Measurements from ENCODE around the gene SLC9B1. TPM values are rescaled to one million over a fixed set of nuclear protein-coding genes. Genes with fewer than 3 reads are reported as not detected.

The SLC9B1 gene
- 0.07 to 0.15 TPM in 2 of 5 replicates, not detected in the others for total RNA-seq (2022; extraction: Qiagen RNA extraction; ENCODE audit: low read depth)

GRCh38 chr4:103019308-103020124 is at the start of gene SLC9B1:
Gene SLC9B1 (minus strand): TSS chr4:103019705. CDS start chr4:102991711, 27,994 bp downstream.

GRCh38 chr4:102868781-102869568 is 150.5 kb downstream of the SLC9B1 start, which contains the start of gene CISD2:
Gene CISD2 (plus strand): TSS chr4:102868992. CDS start chr4:102869085, 93 bp downstream.

Other genes starting within 250 kb of the SLC9B1 start
- gene UBE2D3, start 192.2 kb downstream of the SLC9B1 start, total RNA-seq (2022; extraction: Qiagen RNA extraction; ENCODE audit: low read depth): 214 to 230 TPM (median 228 TPM) in 5 replicates
- 35.9 to 48.3 TPM (median 41.2 TPM) in 5 replicates for gene CISD2, start 150.7 kb downstream of the SLC9B1 start, total RNA-seq (2022; extraction: Qiagen RNA extraction; ENCODE audit: low read depth)
- gene SLC9B2, start 57.1 kb upstream of the SLC9B1 start, total RNA-seq (2022; extraction: Qiagen RNA extraction; ENCODE audit: low read depth): 6.7 to 9.9 TPM (median 7.9 TPM) in 5 replicates
- 7.7 to 10.4 TPM (median 8.2 TPM) in 5 replicates for gene BDH2, start 80.1 kb upstream of the SLC9B1 start, total RNA-seq (2022; extraction: Qiagen RNA extraction; ENCODE audit: low read depth)
- 5.8 to 10.4 TPM (median 7.5 TPM) in 5 replicates for gene CENPE, start 178.6 kb upstream of the SLC9B1 start, total RNA-seq (2022; extraction: Qiagen RNA extraction; ENCODE audit: low read depth)

Measured in A549 treated with CpdA at 1 μM for 4 hours (cell line).